Smooth muscle cell (in vitro differentiated cells): ENCODE data around the gene MYG1. TPM values are rescaled to one million over a fixed set of nuclear protein-coding genes. Genes with fewer than 3 reads are reported as not detected.
"Not testable (repeated sequence)": the region's sequence is repeated elsewhere in the genome, so short reads cannot be mapped to it uniquely, and the experiment has no call there.

Experiments
- DNase-seq: peaks from one replicate; lab custom pipeline; 2025; ENCODE audit not compliant: unreplicated experiment; lab: John Stamatoyannopoulos, UW
- H2AFZ ChIP-seq: fragments of 200-600 bp; sonication (generic); 2 replicates; pipeline ENCODE4 v1.6.0; 2016; ENCODE audit warnings: antibody characterized with exemption, low read depth, mild to moderate bottlenecking
- H3F3A ChIP-seq: fragments of 200-600 bp; sonication (generic); 2 replicates; pipeline ENCODE4 v1.6.0; 2017; ENCODE audit warnings: antibody characterized with exemption, low read depth
- H3K27ac ChIP-seq: fragments of 200-600 bp; sonication (generic); 2 replicates; pipeline ENCODE4 v1.5.1; 2016; ENCODE audit warnings: low read depth, mild to moderate bottlenecking
- H3K27me3 ChIP-seq: fragments of 200-600 bp; sonication (generic); 2 replicates; pipeline ENCODE4 v1.6.1; 2016; ENCODE audit warnings: low read depth, mild to moderate bottlenecking
- H3K36me3 ChIP-seq: fragments of 200-600 bp; sonication (generic); 2 replicates; pipeline ENCODE4 v1.5.1; 2016; ENCODE audit warnings: low read depth
- H3K4me1 ChIP-seq: fragments of 200-600 bp; sonication (generic); 2 replicates; pipeline ENCODE4 v1.5.1; 2016; ENCODE audit warnings: low read depth
- H3K4me2 ChIP-seq: fragments of 200-600 bp; sonication (generic); 2 replicates; pipeline ENCODE4 v1.6.0; 2016; ENCODE audit warnings: mild to moderate bottlenecking
- H3K4me3 ChIP-seq: fragments of 200-600 bp; sonication (generic); 2 replicates; pipeline ENCODE4 v1.5.1; 2016; ENCODE audit warnings: mild to moderate bottlenecking
- H3K79me2 ChIP-seq: fragments of 200-600 bp; sonication (generic); 2 replicates; pipeline ENCODE4 v1.6.0; 2016; ENCODE audit warnings: low read depth, mild to moderate bottlenecking
- H3K9ac ChIP-seq: fragments of 200-600 bp; sonication (generic); 2 replicates; pipeline ENCODE4 v1.6.0; 2016; ENCODE audit warnings: low read depth
- H3K9me3 ChIP-seq: fragments of 200-600 bp; sonication (generic); replicated peaks from 2 replicates; pipeline ENCODE4 v1.5.1; 2016; ENCODE audit warnings: low read depth
- H4K20me1 ChIP-seq: fragments of 200-600 bp; sonication (generic); 2 replicates; pipeline ENCODE4 v1.6.0; 2016; ENCODE audit warnings: low read depth
- WGBS: methylation state at CpG from one replicate; pipeline ENCODE4 v1.1.7; 2016; ENCODE audit warnings: low lambda C conversion rate; 5-methylcytosine and 5-hydroxymethylcytosine counted together
- polyA plus RNA-seq: library from polyadenylated mRNA; unstranded; fragments of >200 nt; fragmentation: Nextera tagmentation; extraction: Ambion mirVana; gene quantifications from 2 replicates; pipeline ENCODE4 v1.2.1, GENCODE V29; 2016
- total RNA-seq: library from RNA; depleted of rRNA; stranded (reverse); fragments of >200 nt; gene quantifications from 2 replicates; pipeline ENCODE4 v1.2.3, GENCODE V29; 2014
- TF ChIP-seq, protein P1 (sequence below): fragments of 200-600 bp; sonication (generic); IDR thresholded peaks from 2 replicates; pipeline ENCODE4 v1.5.1; 2017; ENCODE audit warnings: borderline replicate concordance, mild to moderate bottlenecking, antibody characterized with exemption; ENCODE audit not compliant: insufficient read depth, poor library complexity, severe bottlenecking

The MYG1 gene
- total and polyA plus RNA-seq, 2 experiments from 2014 or later: 30.8 to 56.9 TPM

- Histone ChIP-seq H3K79me2 (no peaks in the 10 kb centered on the region), H3F3A (peaks cover 6% of the 10 kb centered on the region), H3K9me3 (no peaks in the 10 kb centered on the region), H3K4me1 (peaks cover 23% of the 10 kb centered on the region), H4K20me1 (no peaks in the 10 kb centered on the region), H3K9ac (no peak overlapping the region), H3K27ac (no peak overlapping the region), H3K4me2 (no peak overlapping the region), H2AFZ (no peak overlapping the region), H3K4me3 (no peak overlapping the region), H3K27me3 (no peaks in the 10 kb centered on the region), H3K36me3 (no peaks in the 10 kb centered on the region)
- DNase-seq: no peak
- 77% methylated on average over 3 of the region's 3 CpGs for WGBS
- TF ChIP-seq, protein P1, sequence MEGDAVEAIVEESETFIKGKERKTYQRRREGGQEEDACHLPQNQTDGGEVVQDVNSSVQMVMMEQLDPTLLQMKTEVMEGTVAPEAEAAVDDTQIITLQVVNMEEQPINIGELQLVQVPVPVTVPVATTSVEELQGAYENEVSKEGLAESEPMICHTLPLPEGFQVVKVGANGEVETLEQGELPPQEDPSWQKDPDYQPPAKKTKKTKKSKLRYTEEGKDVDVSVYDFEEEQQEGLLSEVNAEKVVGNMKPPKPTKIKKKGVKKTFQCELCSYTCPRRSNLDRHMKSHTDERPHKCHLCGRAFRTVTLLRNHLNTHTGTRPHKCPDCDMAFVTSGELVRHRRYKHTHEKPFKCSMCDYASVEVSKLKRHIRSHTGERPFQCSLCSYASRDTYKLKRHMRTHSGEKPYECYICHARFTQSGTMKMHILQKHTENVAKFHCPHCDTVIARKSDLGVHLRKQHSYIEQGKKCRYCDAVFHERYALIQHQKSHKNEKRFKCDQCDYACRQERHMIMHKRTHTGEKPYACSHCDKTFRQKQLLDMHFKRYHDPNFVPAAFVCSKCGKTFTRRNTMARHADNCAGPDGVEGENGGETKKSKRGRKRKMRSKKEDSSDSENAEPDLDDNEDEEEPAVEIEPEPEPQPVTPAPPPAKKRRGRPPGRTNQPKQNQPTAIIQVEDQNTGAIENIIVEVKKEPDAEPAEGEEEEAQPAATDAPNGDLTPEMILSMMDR: peak; percentile 32
Measured at GRCh38 chr12:53327435-53328042, 28.0 kb downstream of the MYG1 start.

GRCh38 chr12:53328043-53328435, 28.5 kb downstream of the MYG1 start:
- no peaks in the 10 kb centered on the region for H3K9me3 ChIP-seq
- H3K27me3 ChIP-seq: no peaks in the 10 kb centered on the region
- H3K4me2 ChIP-seq: no peak overlapping the region
- H4K20me1 ChIP-seq: no peaks in the 10 kb centered on the region
- H3K9ac ChIP-seq: no peak overlapping the region
- H3K36me3 ChIP-seq: no peaks in the 10 kb centered on the region
- 62% methylated on average over 14 of the region's 16 CpGs for WGBS
- H3K4me3 ChIP-seq: no peak overlapping the region
- H3K27ac ChIP-seq: no peak overlapping the region
- DNase-seq: no peak
- peaks cover 6% of the 10 kb centered on the region for H3F3A ChIP-seq
- peaks cover 23% of the 10 kb centered on the region for H3K4me1 ChIP-seq
- no peak overlapping the region for H2AFZ ChIP-seq
- TF ChIP-seq, protein P1: no peak
- no peaks in the 10 kb centered on the region for H3K79me2 ChIP-seq

- DNase-seq: no peak
- Histone ChIP-seq H3K4me2 (no peak overlapping the region), H3K9ac (no peak overlapping the region), H3K79me2 (no peaks in the 10 kb centered on the region), H3K36me3 (no peaks in the 10 kb centered on the region), H4K20me1 (no peaks in the 10 kb centered on the region), H3K27ac (no peak overlapping the region), H3K27me3 (no peaks in the 10 kb centered on the region), H3K9me3 (no peaks in the 10 kb centered on the region), H3K4me3 (no peak overlapping the region), H3K4me1 (peaks cover 22% of the 10 kb centered on the region), H3F3A (no peaks in the 10 kb centered on the region), H2AFZ (no peak overlapping the region)
- TF ChIP-seq, protein P1: no peak
- 89% methylated on average over 5 of the region's 5 CpGs for WGBS
Measured at GRCh38 chr12:53330671-53331070, 31.2 kb downstream of the MYG1 start.

DNA sequence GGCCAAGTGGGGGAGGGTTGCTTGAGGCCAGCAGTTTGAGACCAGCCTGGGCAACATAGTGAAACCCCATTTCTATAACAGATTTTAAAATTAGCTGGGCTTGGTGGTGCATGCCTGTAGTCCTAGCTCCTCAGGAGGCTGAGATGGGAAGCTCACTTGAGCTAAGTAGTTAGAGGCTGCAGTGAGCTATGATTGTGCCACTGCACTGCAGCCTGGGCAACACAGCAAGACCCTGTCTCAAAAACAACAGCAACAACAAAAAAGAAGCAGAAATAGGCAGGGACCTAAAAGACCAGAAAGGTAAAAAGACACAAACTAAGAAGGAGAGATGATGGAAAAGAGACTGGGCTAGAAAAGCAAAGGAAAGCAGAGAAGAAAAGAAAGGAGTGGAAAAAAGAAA, 32.8 kb downstream of the MYG1 start:
- not testable (repeated sequence) for H2AFZ ChIP-seq, DNase-seq, H3K79me2 ChIP-seq, H3K9ac ChIP-seq, H3K4me3 ChIP-seq, H4K20me1 ChIP-seq, H3K36me3 ChIP-seq, H3K9me3 ChIP-seq, H3K27ac ChIP-seq, H3K4me2 ChIP-seq, H3K27me3 ChIP-seq, H3F3A ChIP-seq
- H3K4me1 ChIP-seq: peaks cover 16% of the 10 kb centered on the region
